KMS-11 (cell line): ENCODE measurements around the gene MYD88.

Source experiments
- H2AFZ ChIP-seq: fragments of 200-600 bp; sonication (generic); 2 replicates; pipeline ENCODE4 v1.6.1; 2016; ENCODE audit warnings: antibody characterized with exemption, mixed run types, low read depth
- H3K27ac ChIP-seq: fragments of 200-600 bp; sonication (generic); 2 replicates; pipeline ENCODE4 v1.6.1; 2016; ENCODE audit warnings: mild to moderate bottlenecking, mixed run types
- H3K27me3 ChIP-seq: fragments of 200-600 bp; sonication (generic); 2 replicates; pipeline ENCODE4 v1.6.1; 2017; ENCODE audit warnings: mild to moderate bottlenecking, low read depth, mixed run types, moderate library complexity; ENCODE audit not compliant: insufficient read depth
- H3K36me3 ChIP-seq: fragments of 200-600 bp; sonication (generic); 2 replicates; pipeline ENCODE4 v1.6.1; 2017; ENCODE audit warnings: mild to moderate bottlenecking, mixed run types; ENCODE audit not compliant: insufficient read depth
- H3K4me1 ChIP-seq: fragments of 200-600 bp; sonication (generic); 2 replicates; pipeline ENCODE4 v1.6.1; 2016; ENCODE audit warnings: mild to moderate bottlenecking, low read depth, mixed run types; ENCODE audit not compliant: poor library complexity, severe bottlenecking
- H3K4me2 ChIP-seq: fragments of 200-600 bp; sonication (generic); 2 replicates; pipeline ENCODE4 v1.7.0; 2016; ENCODE audit warnings: mild to moderate bottlenecking, mixed run types
- H3K4me3 ChIP-seq: fragments of 200-600 bp; sonication (generic); IDR thresholded peaks from 2 replicates; pipeline ENCODE4 v1.6.1; 2017; ENCODE audit warnings: low read depth, low read length, mixed read lengths; ENCODE audit not compliant: insufficient read depth
- H3K79me2 ChIP-seq: fragments of 200-600 bp; sonication (generic); 2 replicates; pipeline ENCODE4 v1.6.1; 2016; ENCODE audit warnings: low read depth, mixed run types; ENCODE audit not compliant: insufficient read depth
- H3K9ac ChIP-seq: fragments of 200-600 bp; sonication (generic); 2 replicates; pipeline ENCODE4 v1.6.1; 2016; ENCODE audit warnings: mild to moderate bottlenecking, mixed run types
- H4K20me1 ChIP-seq: fragments of 200-600 bp; sonication (generic); 2 replicates; pipeline ENCODE4 v1.6.1; 2016; ENCODE audit warnings: mild to moderate bottlenecking, mixed run types; ENCODE audit not compliant: insufficient read depth
- CTCF ChIP-seq: fragments of 200-600 bp; sonication (generic); conservative IDR thresholded peaks from 2 replicates; pipeline ENCODE4 v1.6.1; 2017; ENCODE audit warnings: low read depth, mild to moderate bottlenecking, antibody characterized with exemption, low read length, moderate library complexity, mixed read lengths

MYD88 gene

GRCh38 chr3:38167591-38167990, 29.1 kb downstream of the MYD88 start:
- Histone ChIP-seq H3K27ac (no peak overlapping the region), H3K36me3 (no peaks in the 10 kb centered on the region), H3K79me2 (peaks cover 40% of the 10 kb centered on the region), H3K9ac (no peak overlapping the region), H3K27me3 (no peaks in the 10 kb centered on the region), H4K20me1 (no peaks in the 10 kb centered on the region), H3K4me1 (peaks cover 6% of the 10 kb centered on the region), H2AFZ (no peak overlapping the region), H3K4me2 (no peak overlapping the region), H3K4me3 (no peak overlapping the region)
- TF ChIP-seq CTCF, result no peak

GRCh38 chr3:38168151-38169026, 29.9 kb downstream of the MYD88 start:
- H3K36me3 ChIP-seq, result no peaks in the 10 kb centered on the region
- H3K27ac ChIP-seq, result no peak overlapping the region
- peaks cover 40% of the 10 kb centered on the region for H3K79me2 ChIP-seq
- H2AFZ ChIP-seq, result no peak overlapping the region
- peaks cover 6% of the 10 kb centered on the region for H3K4me1 ChIP-seq
- no peaks in the 10 kb centered on the region for H4K20me1 ChIP-seq
- no peak for TF ChIP-seq CTCF
- no peak overlapping the region for H3K4me2 ChIP-seq
- H3K27me3 ChIP-seq, result no peaks in the 10 kb centered on the region
- H3K9ac ChIP-seq, result no peak overlapping the region
- H3K4me3 ChIP-seq, result no peak overlapping the region

- Histone ChIP-seq H3K9ac (no peak overlapping the region), H3K4me1 (peaks cover 6% of the 10 kb centered on the region), H3K27me3 (no peaks in the 10 kb centered on the region), H4K20me1 (no peaks in the 10 kb centered on the region), H3K4me3 (no peak overlapping the region), H3K27ac (no peak overlapping the region), H2AFZ (no peak overlapping the region), H3K4me2 (no peak overlapping the region), H3K79me2 (peaks cover 41% of the 10 kb centered on the region), H3K36me3 (no peaks in the 10 kb centered on the region)
- no peak for TF ChIP-seq CTCF
Observed at GRCh38 chr3:38169027-38169317, 30.5 kb downstream of the MYD88 start.

GRCh38 chr3:38170722-38171121, 32.3 kb downstream of the MYD88 start:
- H3K79me2 ChIP-seq, result peaks cover 50% of the 10 kb centered on the region
- H4K20me1 ChIP-seq, result no peaks in the 10 kb centered on the region
- no peak overlapping the region for H2AFZ ChIP-seq
- no peak overlapping the region for H3K9ac ChIP-seq
- H3K4me3 ChIP-seq, result no peak overlapping the region
- H3K36me3 ChIP-seq, result no peaks in the 10 kb centered on the region
- H3K4me1 ChIP-seq, result peaks cover 6% of the 10 kb centered on the region
- no peaks in the 10 kb centered on the region for H3K27me3 ChIP-seq
- TF ChIP-seq CTCF, result no peak
- H3K27ac ChIP-seq, result no peak overlapping the region
- H3K4me2 ChIP-seq, result no peak overlapping the region
